Measurements from ENCODE around the gene LASP1. TPM values are rescaled to one million over a fixed set of nuclear protein-coding genes. Genes with fewer than 3 reads are reported as not detected.

LASP1 gene
- total RNA-seq, 1 experiment from 2014 or later: 106 TPM

DNA sequence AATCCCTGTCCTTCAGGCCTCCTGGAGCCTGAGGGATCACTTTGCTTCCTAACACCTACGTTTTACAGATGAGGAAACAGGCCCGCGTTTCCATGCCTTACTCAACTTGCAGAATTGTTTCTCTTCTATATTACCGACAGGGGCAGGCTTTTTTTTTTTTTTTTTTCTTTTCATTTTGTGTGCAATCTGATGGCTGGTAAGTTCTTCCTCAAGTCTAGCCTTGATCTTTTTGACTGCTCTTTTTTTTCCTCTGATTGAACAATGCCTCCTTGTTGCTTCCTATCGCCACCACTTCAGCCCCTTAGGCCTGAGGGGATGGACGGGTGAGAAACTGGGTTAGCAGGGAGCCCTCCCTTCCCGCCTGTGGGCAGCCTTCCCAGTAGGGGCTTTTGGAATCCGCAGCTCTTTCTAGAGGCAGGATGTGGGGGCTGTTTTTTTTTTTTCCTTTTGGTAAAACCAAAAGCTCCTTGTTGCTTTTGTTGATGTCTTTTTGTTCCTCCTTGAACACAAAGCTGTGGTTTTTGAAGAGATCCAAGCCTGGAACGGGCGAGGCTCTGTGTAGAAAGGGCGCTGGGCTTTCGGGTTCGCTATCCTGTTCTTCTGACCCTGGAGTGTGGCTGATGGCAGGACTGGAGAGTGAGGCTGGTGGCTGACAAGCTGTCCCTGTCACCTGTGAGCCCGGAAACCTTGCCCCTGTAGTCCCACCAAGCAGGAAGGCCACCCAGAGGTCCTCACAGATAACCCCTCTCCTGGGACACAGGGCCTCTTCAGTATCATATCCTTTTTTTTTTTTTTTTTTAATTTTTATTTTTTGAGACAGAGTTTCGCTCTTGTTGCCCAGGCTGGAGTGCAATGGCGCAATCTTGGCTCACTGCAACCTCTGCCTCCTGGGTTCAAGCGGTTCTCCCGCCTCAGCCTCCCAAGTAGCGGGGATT is 14.0 kb downstream of the LASP1 start:
- Histone ChIP-seq H3K9ac (ENCODE audit: low read length) (no peak overlapping the region), H3K27me3 (ENCODE audit: low read length) (no peaks in the 10 kb centered on the region), H3K9me3 (ENCODE audit: low read length) (no peaks in the 10 kb centered on the region), H3F3A (ENCODE audit: low read length, unreplicated experiment) (no peaks in the 10 kb centered on the region), H3K9me2 (replicated peaks; ENCODE audit: low read length) (no peaks in the 10 kb centered on the region), H3K4me2 (ENCODE audit: low read length) (no peak overlapping the region), H2AFZ (ENCODE audit: low read length) (no peak overlapping the region), H3K36me3 (ENCODE audit: low read depth, low read length) (peaks cover 10% of the 10 kb centered on the region; the same call in 1 of the 2 replicates), H3K4me1 (ENCODE audit: insufficient read depth, low read length) (peaks cover 26% of the 10 kb centered on the region), H3K27ac (ENCODE audit: low read length) (no peak overlapping the region), H4K20me1 (ENCODE audit: low read length) (no peaks in the 10 kb centered on the region), H3K4me3 (ENCODE audit: low read length) (no peak overlapping the region), H3K79me2 (ENCODE audit: low read length) (peaks cover 68% of the 10 kb centered on the region)
- intact Hi-C loops (cut with micrococcal nuclease): no loop called here
- ATAC-seq: no peak
- BruUV-seq (replicated peaks): no TSS peak
- no peak for DNase-seq
- no peak for TF ChIP-seq CTCF (conservative IDR thresholded peaks at IDR 0.05; ENCODE audit: low read depth, low read length)
- no peak for TF ChIP-seq EZH2 (IDR thresholded peaks at IDR 0.05; ENCODE audit: low read length, unreplicated experiment)
- TF ChIP-seq EZH2phosphoT487 (IDR thresholded peaks at IDR 0.05; ENCODE audit: borderline replicate concordance, low read length): no peak
- ChIA-PET POLR2A (ENCODE audit: unreplicated experiment) (no interaction called here), CTCF (no interaction called here)

GRCh38 chr17:38885044-38885727 is 15.3 kb downstream of the LASP1 start:
- no peak for DNase-seq
- Histone ChIP-seq H3K79me2 (ENCODE audit: low read length) (peaks cover 67% of the 10 kb centered on the region), H3K9ac (ENCODE audit: low read length) (no peak overlapping the region), H3F3A (ENCODE audit: low read length, unreplicated experiment) (no peaks in the 10 kb centered on the region), H4K20me1 (ENCODE audit: low read length) (no peaks in the 10 kb centered on the region), H3K9me3 (ENCODE audit: low read length) (no peaks in the 10 kb centered on the region), H3K27ac (ENCODE audit: low read length) (no peak overlapping the region), H2AFZ (ENCODE audit: low read length) (no peak overlapping the region), H3K27me3 (ENCODE audit: low read length) (no peaks in the 10 kb centered on the region), H3K9me2 (replicated peaks; ENCODE audit: low read length) (no peaks in the 10 kb centered on the region), H3K4me2 (ENCODE audit: low read length) (no peak overlapping the region), H3K36me3 (ENCODE audit: low read depth, low read length) (peaks cover 10% of the 10 kb centered on the region; the same call in 1 of the 2 replicates), H3K4me1 (ENCODE audit: insufficient read depth, low read length) (peaks cover 14% of the 10 kb centered on the region), H3K4me3 (ENCODE audit: low read length) (no peak overlapping the region)
- no peak for TF ChIP-seq EZH2phosphoT487 (IDR thresholded peaks at IDR 0.05; ENCODE audit: borderline replicate concordance, low read length)
- TF ChIP-seq EZH2 (IDR thresholded peaks at IDR 0.05; ENCODE audit: low read length, unreplicated experiment): no peak
- TF ChIP-seq CTCF (conservative IDR thresholded peaks at IDR 0.05; ENCODE audit: low read depth, low read length): no peak
- no TSS peak for BruUV-seq (replicated peaks)
- ATAC-seq: no peak
- CTCF ChIA-PET: no interaction called here
- POLR2A ChIA-PET (ENCODE audit: unreplicated experiment): no interaction called here
- intact Hi-C loops (cut with micrococcal nuclease): no loop called here
